Measurements from ENCODE around the gene STRADA.

STRADA gene, protein sequence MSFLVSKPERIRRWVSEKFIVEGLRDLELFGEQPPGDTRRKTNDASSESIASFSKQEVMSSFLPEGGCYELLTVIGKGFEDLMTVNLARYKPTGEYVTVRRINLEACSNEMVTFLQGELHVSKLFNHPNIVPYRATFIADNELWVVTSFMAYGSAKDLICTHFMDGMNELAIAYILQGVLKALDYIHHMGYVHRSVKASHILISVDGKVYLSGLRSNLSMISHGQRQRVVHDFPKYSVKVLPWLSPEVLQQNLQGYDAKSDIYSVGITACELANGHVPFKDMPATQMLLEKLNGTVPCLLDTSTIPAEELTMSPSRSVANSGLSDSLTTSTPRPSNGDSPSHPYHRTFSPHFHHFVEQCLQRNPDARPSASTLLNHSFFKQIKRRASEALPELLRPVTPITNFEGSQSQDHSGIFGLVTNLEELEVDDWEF

DNA sequence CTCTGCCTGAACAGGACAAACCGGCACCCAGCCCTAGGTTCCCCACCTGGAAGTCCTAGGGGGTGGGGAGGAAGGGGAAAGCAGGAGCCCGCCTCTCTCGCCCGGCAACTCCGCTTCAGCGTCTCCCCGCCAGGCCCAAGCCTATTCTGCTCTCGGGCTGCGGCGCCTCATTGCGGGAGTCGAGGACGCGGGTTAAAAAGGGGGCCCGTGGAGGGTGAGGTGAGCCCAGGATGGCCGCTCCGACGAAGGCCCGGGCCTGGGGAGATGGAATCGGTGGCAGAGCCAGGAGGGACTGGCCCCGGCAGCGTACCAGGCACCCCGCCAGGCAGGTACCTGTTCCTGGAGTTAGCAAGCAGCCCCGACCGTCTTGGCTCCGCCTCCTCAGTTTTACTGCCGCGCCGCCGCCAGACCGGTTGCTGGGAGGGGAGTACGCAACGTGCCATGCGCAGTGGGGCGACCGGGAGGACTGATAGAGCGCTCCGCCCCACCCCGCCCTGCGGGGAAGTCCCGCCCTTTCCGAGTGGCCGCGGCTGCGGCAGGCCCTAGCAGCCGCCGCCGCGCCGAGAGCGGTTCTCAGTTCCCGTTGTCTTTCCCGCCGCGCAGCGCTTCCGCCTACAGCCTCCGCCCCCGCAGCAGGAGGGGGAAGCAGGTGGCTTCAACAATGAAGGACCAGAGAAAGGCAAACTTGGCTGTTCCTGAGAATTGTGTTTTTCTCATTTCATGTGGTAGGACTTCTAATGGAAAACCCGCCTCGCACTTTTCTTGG is at the start of gene STRADA:
STRADA (minus strand) TSS at position 392 of the 766 bp plus-strand sequence. CDS start 13,430 bp downstream, outside the sequence.
- peak within 1 kb of the TSS; percentile 99 for H3K27ac Mint-ChIP-seq
- H3K36me3 Mint-ChIP-seq, result no peaks in the 10 kb centered on the region
- H3K4me1 Mint-ChIP-seq, result peaks cover 19% of the 10 kb centered on the region
- H3K27me3 Mint-ChIP-seq, result no peaks in the 10 kb centered on the region
- no peaks in the 10 kb centered on the region for H3K9me3 Mint-ChIP-seq
- peak within 1 kb of the TSS; percentile 95 for H3K4me3 Mint-ChIP-seq

DNA sequence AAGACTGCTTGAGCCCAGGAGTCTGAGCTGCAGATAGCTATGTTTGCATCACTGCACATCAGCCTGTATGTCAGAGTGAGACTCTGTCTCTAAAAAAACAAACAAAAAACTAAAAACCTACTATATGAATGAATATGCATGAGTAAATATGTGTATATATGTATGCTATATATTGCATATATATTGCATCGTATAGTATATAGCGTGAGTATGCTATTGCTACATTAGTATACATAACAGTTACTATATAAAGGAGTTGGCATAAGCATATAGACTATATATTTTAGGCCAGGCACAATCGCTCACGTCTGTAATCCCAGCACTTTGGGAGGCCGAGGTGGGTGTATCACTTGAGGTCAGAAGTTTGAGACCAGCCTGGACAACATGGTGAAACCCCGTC is 48.5 kb upstream of the STRADA start:
- H3K27ac Mint-ChIP-seq, result no peak overlapping the region
- no peak overlapping the region for H3K4me3 Mint-ChIP-seq
- no peaks in the 10 kb centered on the region for H3K27me3 Mint-ChIP-seq
- peaks cover 18% of the 10 kb centered on the region for H3K4me1 Mint-ChIP-seq
- H3K36me3 Mint-ChIP-seq, result peaks cover 8% of the 10 kb centered on the region
- H3K9me3 Mint-ChIP-seq, result no peaks in the 10 kb centered on the region

DNA sequence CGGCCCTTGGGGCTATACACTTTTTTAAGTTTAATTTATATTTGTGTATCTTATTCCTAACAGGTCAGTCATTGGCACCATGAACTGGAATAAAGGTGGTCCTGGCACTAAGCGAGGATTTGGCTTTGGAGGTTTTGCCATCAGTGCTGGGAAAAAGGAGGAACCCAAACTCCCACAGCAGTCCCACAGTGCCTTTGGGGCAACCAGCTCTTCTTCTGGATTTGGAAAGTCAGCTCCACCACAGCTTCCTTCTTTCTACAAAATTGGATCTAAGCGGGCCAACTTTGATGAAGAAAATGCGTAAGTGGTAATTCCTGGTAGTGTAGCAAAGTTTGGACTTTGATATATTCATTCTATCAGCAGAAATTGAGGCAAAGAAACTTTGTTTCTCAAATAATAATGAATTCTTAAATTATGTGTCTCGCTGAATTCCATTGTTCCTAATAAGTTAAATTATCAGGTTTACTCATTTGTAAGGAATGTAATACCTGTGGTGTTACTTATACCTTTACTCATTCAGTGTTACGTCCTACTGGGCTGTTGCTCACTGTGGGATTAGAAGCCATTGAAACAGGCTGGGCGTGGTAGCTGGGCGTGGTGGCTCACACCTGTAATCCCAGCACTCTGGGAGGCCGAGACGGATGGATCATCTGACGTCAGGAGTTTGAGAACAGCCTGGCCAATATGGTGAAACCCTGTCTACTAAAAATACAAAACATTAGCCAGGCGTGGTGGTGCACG is 45.5 kb upstream of the STRADA start:
- no peak overlapping the region for H3K4me3 Mint-ChIP-seq
- H3K9me3 Mint-ChIP-seq, result no peaks in the 10 kb centered on the region
- H3K27me3 Mint-ChIP-seq, result no peaks in the 10 kb centered on the region
- no peak overlapping the region for H3K27ac Mint-ChIP-seq
- H3K36me3 Mint-ChIP-seq, result peaks cover 4% of the 10 kb centered on the region
- peaks cover 33% of the 10 kb centered on the region for H3K4me1 Mint-ChIP-seq

DNA sequence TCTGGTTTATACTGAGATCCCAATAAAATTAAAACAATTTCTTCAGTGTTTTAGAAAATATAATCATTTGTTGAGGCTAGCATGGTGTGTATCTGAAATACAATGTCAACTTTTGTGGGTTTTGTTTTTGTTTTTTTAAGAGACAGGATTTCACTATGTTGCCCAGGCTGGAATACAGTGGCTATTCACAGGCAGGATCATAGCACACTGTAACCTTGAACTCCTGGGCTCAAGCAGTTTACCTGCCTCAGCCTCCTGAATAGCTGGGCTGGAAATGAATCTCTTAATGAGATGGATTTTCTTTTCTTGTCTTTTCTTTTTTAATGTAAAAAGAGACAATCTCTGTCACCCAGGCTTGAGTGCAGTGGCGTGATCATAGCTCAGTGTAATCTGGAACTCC is 44.5 kb upstream of the STRADA start:
- H3K27me3 Mint-ChIP-seq, result no peaks in the 10 kb centered on the region
- H3K4me1 Mint-ChIP-seq, result peaks cover 39% of the 10 kb centered on the region
- no peak overlapping the region for H3K27ac Mint-ChIP-seq
- H3K36me3 Mint-ChIP-seq, result peaks cover 4% of the 10 kb centered on the region
- no peaks in the 10 kb centered on the region for H3K9me3 Mint-ChIP-seq
- H3K4me3 Mint-ChIP-seq, result no peak overlapping the region

DNA sequence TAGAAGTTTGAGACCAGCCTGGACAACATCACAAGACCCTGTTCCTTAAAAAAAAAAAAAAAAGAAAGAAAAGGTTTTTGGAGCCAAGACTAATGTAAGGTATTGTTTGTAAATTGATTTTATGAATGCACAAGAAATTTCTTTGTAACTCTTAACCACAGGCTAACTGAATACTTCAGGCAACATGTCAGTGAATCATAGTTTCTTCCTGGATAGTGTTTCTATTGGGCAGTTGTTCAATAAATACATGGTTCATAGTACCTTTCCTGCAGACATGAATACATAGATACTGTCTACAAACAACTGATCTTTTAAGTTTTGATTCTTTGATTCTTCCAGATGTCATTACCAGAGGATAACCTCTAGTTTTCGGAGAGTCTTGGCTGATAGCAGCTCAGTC is 44.0 kb upstream of the STRADA start:
- Mint-ChIP-seq H3K4me3 (no peak overlapping the region), H3K9me3 (no peaks in the 10 kb centered on the region), H3K36me3 (peaks cover 4% of the 10 kb centered on the region), H3K27me3 (no peaks in the 10 kb centered on the region), H3K4me1 (peaks cover 45% of the 10 kb centered on the region), H3K27ac (no peak overlapping the region)

DNA sequence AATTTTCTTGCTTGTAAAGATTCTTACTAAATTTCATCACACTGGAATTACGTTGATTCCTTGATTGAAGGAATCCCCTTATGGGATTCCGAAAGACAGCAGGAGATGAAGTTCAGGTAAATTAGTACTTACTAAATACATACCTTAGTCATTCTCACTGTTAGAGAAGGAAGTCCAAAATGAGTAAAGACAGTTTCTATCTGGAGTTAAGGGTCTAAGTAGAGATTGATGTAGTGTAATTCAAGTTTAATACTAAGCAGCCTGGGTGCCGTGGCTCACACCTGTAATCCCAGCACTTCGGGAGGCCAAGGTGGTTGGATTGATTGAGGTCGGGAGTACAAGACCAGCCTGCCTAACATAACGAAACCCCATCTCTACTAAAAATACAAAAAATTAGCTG is 41.9 kb upstream of the STRADA start:
- Mint-ChIP-seq H3K36me3 (peaks cover 9% of the 10 kb centered on the region), H3K4me3 (no peak overlapping the region), H3K27me3 (no peaks in the 10 kb centered on the region), H3K9me3 (no peaks in the 10 kb centered on the region), H3K4me1 (peaks cover 62% of the 10 kb centered on the region), H3K27ac (no peak overlapping the region)

DNA sequence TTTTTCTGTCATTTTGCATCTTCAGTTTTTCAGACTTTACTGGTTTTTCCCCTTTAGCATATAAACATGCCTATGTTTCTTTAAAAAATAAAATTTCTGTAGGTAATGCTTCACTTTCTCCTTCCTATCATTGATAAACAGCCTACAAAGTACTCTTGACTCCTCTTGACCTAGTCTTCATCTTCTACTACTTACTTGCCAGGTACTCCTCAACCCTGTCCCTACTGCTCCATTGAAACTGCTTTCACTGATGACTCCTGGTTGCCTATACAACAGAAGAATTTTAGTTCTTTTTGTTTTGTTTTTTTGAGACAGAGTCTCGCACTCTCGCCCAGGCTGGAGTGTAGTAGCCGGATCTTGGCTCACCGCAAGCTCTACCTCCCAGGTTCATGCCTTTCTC is 39.3 kb upstream of the STRADA start:
- Mint-ChIP-seq H3K27me3 (no peaks in the 10 kb centered on the region), H3K27ac (peak overlapping the region; percentile 47), H3K9me3 (no peaks in the 10 kb centered on the region), H3K36me3 (peaks cover 15% of the 10 kb centered on the region), H3K4me1 (peaks cover 85% of the 10 kb centered on the region), H3K4me3 (no peak overlapping the region)

DNA sequence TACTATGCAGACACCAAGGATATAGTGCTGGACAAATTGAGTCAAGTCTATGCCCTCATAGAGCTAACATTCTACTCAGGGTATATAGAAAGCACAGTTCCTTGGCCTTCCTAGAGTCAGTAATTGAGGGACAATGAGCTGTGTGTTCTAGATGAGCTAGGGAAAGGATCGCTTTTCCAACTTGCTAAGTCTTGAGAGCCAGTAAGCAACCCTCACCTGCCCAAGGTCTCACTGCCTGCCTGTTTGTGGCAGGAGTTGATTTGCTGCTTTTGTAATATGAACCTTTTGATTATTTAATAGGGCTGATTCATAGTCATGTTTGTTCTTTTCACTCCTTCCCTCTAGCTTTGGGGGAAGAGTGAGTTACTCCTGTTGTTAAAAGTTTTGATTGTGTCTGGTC is 38.9 kb upstream of the STRADA start:
- H3K36me3 Mint-ChIP-seq, result peaks cover 16% of the 10 kb centered on the region
- no peak overlapping the region for H3K4me3 Mint-ChIP-seq
- H3K4me1 Mint-ChIP-seq, result peaks cover 86% of the 10 kb centered on the region
- H3K27ac Mint-ChIP-seq, result no peak overlapping the region
- no peaks in the 10 kb centered on the region for H3K27me3 Mint-ChIP-seq
- no peaks in the 10 kb centered on the region for H3K9me3 Mint-ChIP-seq

DNA sequence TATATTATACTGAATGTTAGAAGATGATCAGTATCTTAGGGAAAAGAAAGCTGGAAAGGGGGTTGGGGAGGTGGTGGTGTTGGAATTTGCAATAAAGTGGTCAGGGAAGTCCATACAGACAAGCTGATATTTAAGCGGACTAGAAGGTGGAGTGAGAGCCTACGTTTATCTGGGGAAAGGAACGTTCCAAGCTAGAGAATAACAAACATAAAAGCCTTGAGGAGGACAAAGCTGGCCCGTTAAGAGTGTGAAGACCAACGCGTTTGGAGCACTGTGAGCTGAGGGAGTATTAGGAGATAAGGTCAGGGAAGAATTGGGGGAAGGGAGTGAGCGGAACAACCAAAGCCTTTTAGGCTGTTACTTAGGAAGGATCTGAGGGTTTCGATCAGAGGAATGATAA is 33.8 kb upstream of the STRADA start:
- peak overlapping the region; percentile 99 for H3K4me3 Mint-ChIP-seq
- peaks cover 65% of the 10 kb centered on the region for H3K4me1 Mint-ChIP-seq
- H3K36me3 Mint-ChIP-seq, result peaks cover 22% of the 10 kb centered on the region
- no peaks in the 10 kb centered on the region for H3K9me3 Mint-ChIP-seq
- H3K27ac Mint-ChIP-seq, result peak overlapping the region; percentile 90
- no peaks in the 10 kb centered on the region for H3K27me3 Mint-ChIP-seq

DNA sequence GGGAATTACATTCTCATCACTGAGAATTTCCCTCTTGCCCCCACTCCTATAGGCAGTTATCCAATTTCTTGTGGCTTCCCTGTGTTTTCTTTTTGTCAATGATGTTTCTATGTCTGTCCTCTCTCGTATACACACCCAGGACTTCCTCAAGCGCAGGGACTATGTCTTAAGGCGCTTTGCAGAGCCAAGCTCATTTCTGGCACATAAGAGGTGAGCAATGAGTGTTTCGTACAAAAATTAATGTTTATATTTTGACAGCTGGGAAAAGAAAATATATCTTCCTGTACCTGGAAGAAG is 33.3 kb upstream of the STRADA start:
- H3K4me3 Mint-ChIP-seq, result peak overlapping the region; percentile 99
- peaks cover 65% of the 10 kb centered on the region for H3K4me1 Mint-ChIP-seq
- peaks cover 21% of the 10 kb centered on the region for H3K36me3 Mint-ChIP-seq
- H3K9me3 Mint-ChIP-seq, result no peaks in the 10 kb centered on the region
- H3K27ac Mint-ChIP-seq, result peak overlapping the region; percentile 90
- no peaks in the 10 kb centered on the region for H3K27me3 Mint-ChIP-seq

DNA sequence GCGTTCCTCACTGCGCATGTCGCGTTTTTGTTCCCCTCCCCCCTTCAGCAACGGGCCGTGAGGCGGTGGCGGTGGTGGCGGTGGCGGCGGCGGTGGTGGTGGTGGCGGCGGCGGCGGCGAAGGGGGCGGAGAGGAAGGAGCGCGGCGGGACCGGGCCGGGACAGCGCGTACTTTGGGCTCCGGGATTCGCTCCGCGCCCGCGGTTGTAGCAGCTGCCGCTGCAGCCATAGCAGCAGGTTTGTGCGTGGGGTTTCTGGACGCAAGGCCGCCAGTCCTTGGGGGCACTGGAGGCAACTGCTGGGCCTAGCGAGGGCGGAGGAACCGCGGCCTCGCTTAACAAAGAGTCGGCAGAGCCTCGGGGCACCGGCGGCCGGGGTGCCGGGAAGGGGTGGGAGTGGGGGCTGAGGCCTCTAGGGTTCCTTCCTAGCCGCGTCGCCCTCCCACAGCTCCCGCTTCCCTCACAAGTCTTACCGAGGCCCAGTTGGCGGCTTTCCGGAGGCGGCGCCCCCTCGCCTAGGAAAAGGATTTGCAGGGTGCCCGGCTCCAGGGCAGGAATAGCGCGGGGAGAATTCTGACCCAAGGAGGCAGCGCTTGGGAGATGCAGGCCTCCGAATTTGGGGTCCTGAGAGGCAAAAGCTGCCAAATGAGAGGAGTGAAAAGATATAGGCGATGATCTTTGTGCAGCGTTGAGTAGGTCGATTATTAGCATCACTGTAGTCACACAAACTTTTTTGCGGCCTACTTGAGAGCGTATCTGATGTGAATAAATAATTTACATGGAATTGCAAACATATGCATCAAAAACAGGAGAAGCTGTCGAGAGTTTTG is 32.8 kb upstream of the STRADA start, which contains the start of gene DDX42:
DDX42 (plus strand) TSS at position 30 of the 828 bp plus-strand sequence. CDS start 12,880 bp downstream, outside the sequence.
- H3K9me3 Mint-ChIP-seq, result no peaks in the 10 kb centered on the region
- H3K27me3 Mint-ChIP-seq, result no peaks in the 10 kb centered on the region
- peak within 1 kb of the TSS; percentile 99 for H3K4me3 Mint-ChIP-seq
- peaks cover 17% of the 10 kb centered on the region for H3K36me3 Mint-ChIP-seq
- H3K27ac Mint-ChIP-seq, result peak within 1 kb of the TSS; percentile 100
- H3K4me1 Mint-ChIP-seq, result peaks cover 64% of the 10 kb centered on the region

DNA sequence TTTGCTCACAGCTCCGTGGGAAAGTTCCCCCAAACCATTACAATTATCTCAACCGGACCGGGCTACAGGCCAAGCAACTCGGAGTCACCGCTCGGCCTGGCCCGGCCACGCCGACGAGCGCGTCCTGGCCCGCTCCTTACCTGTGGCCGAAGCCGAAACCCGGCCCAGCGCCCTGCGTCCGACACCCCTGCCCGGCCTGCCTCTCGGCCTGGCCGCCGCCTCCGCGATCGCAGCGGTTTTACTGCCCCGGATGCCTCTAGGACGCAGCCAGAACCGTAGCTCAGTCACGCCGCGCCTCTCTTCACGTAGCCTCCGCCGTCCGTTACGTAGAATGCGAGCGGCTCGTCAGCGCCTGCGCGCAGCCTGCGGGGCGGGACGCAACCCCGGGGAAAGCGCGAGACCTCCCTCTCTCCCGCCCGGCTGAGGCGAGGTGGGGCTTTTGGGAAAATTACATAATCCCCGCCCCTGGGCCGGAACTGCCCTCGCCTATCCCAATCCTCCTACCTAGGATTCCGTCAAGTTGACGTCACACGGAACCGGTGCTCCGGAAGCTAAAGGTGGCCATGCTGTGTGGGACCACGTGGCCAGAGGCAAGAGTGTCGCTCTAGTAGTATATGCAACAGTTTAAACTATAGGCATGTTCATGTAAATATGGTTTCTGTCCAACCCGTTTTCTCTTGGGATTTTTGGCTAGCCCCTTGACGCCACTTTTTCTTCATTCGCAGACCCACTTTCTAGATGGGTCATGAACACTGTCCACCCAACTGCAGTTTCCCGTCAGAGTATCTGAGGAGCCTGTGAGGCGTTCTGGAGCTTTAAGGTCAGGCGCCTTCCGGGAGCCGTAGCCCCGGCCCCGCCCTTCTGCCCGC is 31.9 kb upstream of the STRADA start, which contains the start of gene CCDC47:
CCDC47 (minus strand) TSS at position 326 of the 869 bp plus-strand sequence. CDS start 7,422 bp downstream, outside the sequence.
- peak within 1 kb of the TSS; percentile 99 for H3K4me3 Mint-ChIP-seq
- H3K9me3 Mint-ChIP-seq, result no peaks in the 10 kb centered on the region
- peak within 1 kb of the TSS; percentile 100 for H3K27ac Mint-ChIP-seq
- peaks cover 17% of the 10 kb centered on the region for H3K36me3 Mint-ChIP-seq
- H3K4me1 Mint-ChIP-seq, result peaks cover 67% of the 10 kb centered on the region
- H3K27me3 Mint-ChIP-seq, result no peaks in the 10 kb centered on the region

DNA sequence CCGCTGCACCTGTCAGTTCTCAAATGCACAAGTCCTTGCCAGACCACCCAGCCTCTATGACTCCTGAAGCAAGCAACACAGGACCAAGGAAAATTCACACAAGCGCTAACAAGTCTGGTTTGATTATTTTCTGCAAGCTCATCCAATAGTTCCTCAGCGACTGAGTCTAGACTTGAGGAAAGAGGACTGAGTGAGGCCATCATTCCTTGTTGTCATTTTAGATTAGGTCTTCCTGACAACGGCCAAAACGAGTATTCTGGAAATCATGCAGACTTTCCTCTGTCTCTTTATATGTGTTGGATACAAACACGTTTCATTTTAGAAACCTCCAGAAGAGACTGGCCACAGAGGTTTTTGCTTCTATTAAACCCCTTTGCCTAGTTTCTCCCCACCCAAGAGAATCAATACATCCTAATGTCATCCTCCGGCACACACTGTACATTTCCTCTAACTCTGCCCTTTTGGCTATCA is 31.2 kb upstream of the STRADA start:
- H3K36me3 Mint-ChIP-seq, result peaks cover 14% of the 10 kb centered on the region

DNA sequence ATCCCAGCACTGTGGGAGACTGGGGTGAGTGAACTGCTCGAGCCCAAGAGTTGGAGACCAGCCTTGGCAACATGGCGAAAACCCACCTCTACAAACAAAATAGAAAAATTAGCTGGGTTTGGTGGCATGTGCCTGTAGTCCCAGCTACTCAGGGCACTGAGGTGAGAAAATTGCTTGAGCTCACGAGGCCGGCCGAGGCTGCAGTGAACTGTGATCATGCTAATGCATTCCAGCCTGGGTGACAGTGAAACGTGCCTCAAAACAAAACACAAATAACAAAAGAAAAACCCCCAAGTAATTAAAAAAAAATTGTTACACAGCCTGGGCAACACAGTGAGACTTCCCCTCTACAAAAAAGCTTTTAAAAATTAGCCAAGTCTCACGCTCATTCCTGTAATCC is 26.8 kb upstream of the STRADA start:
- Mint-ChIP-seq H3K4me3 (no peak overlapping the region), H3K27me3 (no peaks in the 10 kb centered on the region), H3K27ac (no peak overlapping the region), H3K9me3 (no peaks in the 10 kb centered on the region), H3K4me1 (peaks cover 64% of the 10 kb centered on the region), H3K36me3 (peaks cover 10% of the 10 kb centered on the region)

More for the DNA sequence above, 31.2 kb upstream of the STRADA start:
- peak overlapping the region; percentile 99 for H3K4me3 Mint-ChIP-seq
- H3K27ac Mint-ChIP-seq, result peak overlapping the region; percentile 100
- no peaks in the 10 kb centered on the region for H3K9me3 Mint-ChIP-seq
- peaks cover 65% of the 10 kb centered on the region for H3K4me1 Mint-ChIP-seq
- no peaks in the 10 kb centered on the region for H3K27me3 Mint-ChIP-seq
